ENCODE results near the gene KREMEN1.

DNA sequence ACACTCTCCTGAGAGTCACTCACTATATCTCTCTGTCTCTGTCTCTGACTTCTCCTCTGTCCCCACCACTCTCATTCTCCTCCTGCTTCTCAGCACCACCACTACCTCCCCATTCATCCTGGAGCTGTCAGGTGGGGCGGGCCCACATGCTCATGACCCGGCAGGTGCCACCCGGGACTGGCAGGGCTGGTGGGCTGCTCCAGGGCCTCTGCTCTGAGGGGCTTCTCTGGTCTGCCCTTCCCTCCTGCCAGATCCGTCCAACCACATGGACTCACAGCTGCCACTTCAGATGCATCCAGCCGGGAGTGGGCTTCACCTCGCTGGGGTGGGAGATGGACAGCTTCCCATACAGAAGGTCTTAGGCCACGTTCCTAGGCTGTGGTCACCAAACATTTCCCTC, 128.1 kb downstream of the KREMEN1 start:
- TF ChIP-seq CTCF (IDR thresholded peaks at IDR 0.05; ENCODE audit: low read depth, low read length) = no peak
- TF ChIP-seq POLR2A (IDR thresholded peaks at IDR 0.05; ENCODE audit: extremely low read depth, insufficient read length) = no peak

Data from NB4 (cell line).